Esophagus squamous epithelium (tissue), 5 donors: ENCODE data around the gene IQSEC3. TPM values are rescaled to one million over a fixed set of nuclear protein-coding genes. Genes with fewer than 3 reads are reported as not detected.

Source experiments
- DNase-seq: peaks from one replicate; lab custom pipeline; 2025; lab: John Stamatoyannopoulos, UW
- H3K27ac ChIP-seq, 4 donors: fragments of 200-600 bp; sonication (generic); one replicate each; pipeline ENCODE4 v1.5.1; 2016 to 2019; ENCODE audit warnings: mild to moderate bottlenecking in 1 of 4
- H3K27me3 ChIP-seq, 4 donors: fragments of 200-600 bp; sonication (generic); 1 replicate in 3 of 4; 2 replicates in 1 of 4; pipeline versions ENCODE4 v1.5.1 to v1.6.0; 2017 to 2021; ENCODE audit warnings: antibody characterized with exemption in 1 of 4
- H3K36me3 ChIP-seq, 3 donors: fragments of 200-600 bp; sonication (generic); one replicate each; pipeline ENCODE4 v1.5.1; 2016 to 2019
- H3K4me1 ChIP-seq, 3 donors: fragments of 200-600 bp; sonication (generic); one replicate each; pipeline ENCODE4 v1.5.1; 2017 to 2019
- H3K4me3 ChIP-seq, 4 donors: fragments of 200-600 bp; sonication (generic); 1 replicate in 3 of 4; 2 replicates in 1 of 4; pipeline ENCODE4 v1.5.1; 2016 to 2019; ENCODE audit warnings: mild to moderate bottlenecking in 2 of 4, moderate library complexity in 1 of 4
- H3K9me3 ChIP-seq, 3 donors: fragments of 200-600 bp; sonication (generic); one replicate each; pipeline ENCODE4 v1.5.1; 2016 to 2019
- CTCF ChIP-seq, 6 experiments: fragments of 450-650 bp in 4 of 6; fragments of 200-600 bp in 2 of 6; sonication (generic) in 2 of 6; IDR thresholded peaks; one replicate each; pipeline ENCODE4 v1.5.1; 2016 to 2019; ENCODE audit warnings: antibody characterized with exemption in 6 of 6, mild to moderate bottlenecking in 4 of 6, moderate library complexity in 4 of 6
- POLR2A ChIP-seq, 4 donors: fragments of 450-650 bp; IDR thresholded peaks; one replicate each; pipeline ENCODE4 v1.6.1; 2017; ENCODE audit warnings: antibody characterized with exemption in 4 of 4, mild to moderate bottlenecking in 4 of 4, moderate library complexity in 3 of 4
- WGBS, 2 donors: methylation state at CpG; one replicate each; pipeline ENCODE4 v1.1.5; 2018; 5-methylcytosine and 5-hydroxymethylcytosine counted together
- intact Hi-C: fragments of 100-400 bp; cut with DNase I; formaldehyde crosslinking; loops from one replicate; pipeline ENCODE4 v1.15.0; 2022
- total RNA-seq, 4 donors: library from RNA; depleted of rRNA; stranded (reverse); fragments of >200 nt; gene quantifications; one replicate each; pipeline ENCODE4 v1.1.0, GENCODE V29; 2016
- donor health status: DM: yes; HTN: yes; CAD: no.

The IQSEC3 gene
- total RNA-seq, 4 donors from 2014 or later: 0.04 to 0.95 (median 0.08) TPM; not detected in 1

- Histone ChIP-seq H3K27me3 (peaks cover 0 to 66% (median 0%) of the 10 kb centered on the region in 4 donors), H3K27ac (no peak overlapping the region), H3K4me3 (no peak overlapping the region), H3K9me3 (no peaks in the 10 kb centered on the region), H3K36me3 (no peaks in the 10 kb centered on the region), H3K4me1 (peaks cover 4 to 16% (median 7%) of the 10 kb centered on the region in 3 donors)
- WGBS, 2 donors: 79 to 82% methylated on average over 12 to 27 of the region's 29 CpGs
- intact Hi-C loops: no loop called here
- TF ChIP-seq CTCF (IDR thresholded peaks at IDR 0.05): no peak
- TF ChIP-seq POLR2A (IDR thresholded peaks at IDR 0.05): no peak
- DNase-seq: no peak
Observed at GRCh38 chr12:170371-171225, 104.0 kb downstream of the IQSEC3 start.

- Histone ChIP-seq H3K36me3 (no peaks in the 10 kb centered on the region), H3K4me1 (peaks cover 4 to 22% (median 10%) of the 10 kb centered on the region in 3 donors), H3K27ac (no peak overlapping the region), H3K4me3 (no peak overlapping the region), H3K27me3 (peaks cover 0 to 63% (median 0%) of the 10 kb centered on the region in 4 donors), H3K9me3 (no peaks in the 10 kb centered on the region)
- WGBS, 2 donors: 89 to 100% methylated on average over 3 to 6 of the region's 10 CpGs
- intact Hi-C loops: no loop called here
- no peak for DNase-seq
- TF ChIP-seq CTCF (IDR thresholded peaks at IDR 0.05) (no peak), POLR2A (IDR thresholded peaks at IDR 0.05) (no peak)
Observed at GRCh38 chr12:171276-171675, 104.7 kb downstream of the IQSEC3 start.

- Histone ChIP-seq H3K4me1 (peaks cover 8 to 29% (median 10%) of the 10 kb centered on the region in 3 donors), H3K36me3 (no peaks in the 10 kb centered on the region), H3K27ac (no peak overlapping the region), H3K4me3 (no peak overlapping the region), H3K27me3 (peaks cover 0 to 63% (median 0%) of the 10 kb centered on the region in 4 donors), H3K9me3 (no peaks in the 10 kb centered on the region)
- WGBS, 2 donors: 51 to 59% methylated on average over 8 to 13 of the region's 18 CpGs
- no peak for TF ChIP-seq CTCF (IDR thresholded peaks at IDR 0.05)
- intact Hi-C loops: no loop called here
- no peak for DNase-seq
Observed at GRCh38 chr12:171743-172676, 105.4 kb downstream of the IQSEC3 start.

GRCh38 chr12:172732-173161, 106.2 kb downstream of the IQSEC3 start:
- H3K27ac ChIP-seq: no peak overlapping the region
- TF ChIP-seq CTCF (IDR thresholded peaks at IDR 0.05): no peak

More at GRCh38 chr12:172732-173161, 106.2 kb downstream of the IQSEC3 start:
- H3K9me3 ChIP-seq: no peaks in the 10 kb centered on the region
- DNase-seq: no peak
- H3K4me1 ChIP-seq: peaks cover 6 to 35% (median 10%) of the 10 kb centered on the region in 3 donors
- intact Hi-C loops: no loop called here
- H3K36me3 ChIP-seq: no peaks in the 10 kb centered on the region
- peaks cover 0 to 70% (median 0%) of the 10 kb centered on the region in 4 donors for H3K27me3 ChIP-seq
- 77 to 81% methylated on average over 11 to 14 of the region's 15 CpGs for WGBS, 2 donors
- H3K4me3 ChIP-seq: no peak overlapping the region
